DND-41 (cell line): ENCODE measurements around the gene CHCHD3.

Source experiments
- ATAC-seq: fragments of 200-7000 bp; cut with Tn5 transposase; 3 replicates; pipeline ENCODE4 v1.9.1; 2021; ENCODE audit warnings: low read depth; ENCODE audit not compliant: insufficient read depth
- DNase-seq: peaks from one replicate; pipeline ENCODE4 v3.0.0-alpha.2; 2020
- H2AFZ ChIP-seq: 2 replicates; pipeline ENCODE4 v1.6.0; 2012; ENCODE audit warnings: low read depth, low read length
- H3K27ac ChIP-seq: 2 replicates; pipeline ENCODE4 v1.5.1; 2012; ENCODE audit warnings: low read length, inconsistent platforms
- H3K27me3 ChIP-seq: fragments of 200-600 bp; sonication (generic); 2 replicates; pipeline ENCODE4 v1.6.0; 2012; ENCODE audit warnings: low read length, mild to moderate bottlenecking, inconsistent platforms; ENCODE audit not compliant: insufficient read depth, poor library complexity
- H3K36me3 ChIP-seq: 2 replicates; pipeline ENCODE4 v1.5.1; 2012; ENCODE audit warnings: low read length, inconsistent platforms; ENCODE audit not compliant: insufficient read depth
- H3K4me1 ChIP-seq: 2 replicates; pipeline ENCODE4 v1.5.1; 2012; ENCODE audit warnings: mild to moderate bottlenecking, low read length; ENCODE audit not compliant: insufficient read depth
- H3K4me2 ChIP-seq: 2 replicates; pipeline ENCODE4 v1.6.0; 2012; ENCODE audit warnings: mild to moderate bottlenecking, moderate library complexity, low read length, inconsistent platforms; ENCODE audit not compliant: insufficient read depth
- H3K4me3 ChIP-seq, 2 experiments: fragments of 200-600 bp in 1 of 2; shearing (Covaris generic) in 1 of 2; 2 replicates each; pipeline ENCODE4 v1.5.1; 2012 to 2016; ENCODE audit warnings: inconsistent platforms in 2 of 2, low read length in 2 of 2, mild to moderate bottlenecking in 2 of 2, low read depth in 1 of 2, moderate library complexity in 1 of 2
- H3K79me2 ChIP-seq: 2 replicates; pipeline ENCODE4 v1.6.0; 2012; ENCODE audit warnings: low read length, inconsistent platforms; ENCODE audit not compliant: insufficient read depth
- H3K9ac ChIP-seq: 2 replicates; pipeline ENCODE4 v1.6.0; 2012; ENCODE audit warnings: low read depth, mild to moderate bottlenecking, inconsistent platforms, low read length, moderate library complexity
- H3K9me3 ChIP-seq: 2 replicates; pipeline ENCODE4 v1.5.1; 2012; ENCODE audit warnings: low read length, moderate library complexity, mild to moderate bottlenecking, inconsistent platforms; ENCODE audit not compliant: insufficient read depth, severe bottlenecking
- H4K20me1 ChIP-seq: 2 replicates; pipeline ENCODE4 v1.6.0; 2012; ENCODE audit warnings: low read length; ENCODE audit not compliant: insufficient read depth
- EZH2 ChIP-seq: IDR thresholded peaks from 3 replicates; pipeline ENCODE4 v1.6.1; 2012; ENCODE audit warnings: borderline replicate concordance, low read depth, mild to moderate bottlenecking, moderate library complexity, low read length, inconsistent platforms; ENCODE audit not compliant: severe bottlenecking
- TF ChIP-seq, protein P1 (sequence below): IDR thresholded peaks from 2 replicates; pipeline ENCODE4 v1.5.1; 2012; ENCODE audit warnings: borderline replicate concordance, low read length, moderate library complexity, mild to moderate bottlenecking; ENCODE audit not compliant: poor library complexity, severe bottlenecking; ENCODE audit errors: extremely low read depth

CHCHD3 gene

GRCh38 chr7:132784406-132784805 lies 297.5 kb downstream of the CHCHD3 start:
- Histone ChIP-seq H3K9me3 (no peaks in the 10 kb centered on the region), H4K20me1 (no peaks in the 10 kb centered on the region), H3K4me1 (no peaks in the 10 kb centered on the region), H3K4me2 (no peak overlapping the region), H3K4me3 (no peak overlapping the region), H3K36me3 (peaks cover 25% of the 10 kb centered on the region; the same call in 1 of the 2 replicates), H3K27me3 (no peaks in the 10 kb centered on the region), H3K27ac (no peak overlapping the region), H2AFZ (no peak overlapping the region), H3K79me2 (no peaks in the 10 kb centered on the region), H3K9ac (no peak overlapping the region)
- TF ChIP-seq, protein P1, sequence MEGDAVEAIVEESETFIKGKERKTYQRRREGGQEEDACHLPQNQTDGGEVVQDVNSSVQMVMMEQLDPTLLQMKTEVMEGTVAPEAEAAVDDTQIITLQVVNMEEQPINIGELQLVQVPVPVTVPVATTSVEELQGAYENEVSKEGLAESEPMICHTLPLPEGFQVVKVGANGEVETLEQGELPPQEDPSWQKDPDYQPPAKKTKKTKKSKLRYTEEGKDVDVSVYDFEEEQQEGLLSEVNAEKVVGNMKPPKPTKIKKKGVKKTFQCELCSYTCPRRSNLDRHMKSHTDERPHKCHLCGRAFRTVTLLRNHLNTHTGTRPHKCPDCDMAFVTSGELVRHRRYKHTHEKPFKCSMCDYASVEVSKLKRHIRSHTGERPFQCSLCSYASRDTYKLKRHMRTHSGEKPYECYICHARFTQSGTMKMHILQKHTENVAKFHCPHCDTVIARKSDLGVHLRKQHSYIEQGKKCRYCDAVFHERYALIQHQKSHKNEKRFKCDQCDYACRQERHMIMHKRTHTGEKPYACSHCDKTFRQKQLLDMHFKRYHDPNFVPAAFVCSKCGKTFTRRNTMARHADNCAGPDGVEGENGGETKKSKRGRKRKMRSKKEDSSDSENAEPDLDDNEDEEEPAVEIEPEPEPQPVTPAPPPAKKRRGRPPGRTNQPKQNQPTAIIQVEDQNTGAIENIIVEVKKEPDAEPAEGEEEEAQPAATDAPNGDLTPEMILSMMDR = no peak
- TF ChIP-seq EZH2 = no peak
- no peak for DNase-seq
- no peak for ATAC-seq

DNA sequence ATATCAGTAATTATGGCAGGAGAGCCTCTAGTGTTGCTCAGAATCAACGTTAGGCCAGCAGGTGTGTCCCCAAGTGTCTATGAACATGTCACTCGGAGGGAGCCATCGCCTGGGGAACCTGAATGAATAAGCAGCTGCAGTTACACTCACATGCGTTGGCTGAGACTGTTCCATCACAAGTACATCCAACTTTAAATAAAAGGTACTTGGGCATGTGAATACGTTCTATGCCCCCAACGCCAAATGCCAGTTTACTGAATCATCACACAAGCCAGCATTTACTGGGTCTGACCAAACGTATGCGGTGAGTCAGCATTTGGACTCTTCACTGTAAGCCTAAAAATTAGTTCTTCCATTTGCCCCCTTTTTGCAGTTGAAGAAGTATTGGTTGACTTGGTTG lies 298.1 kb downstream of the CHCHD3 start:
- no peak overlapping the region for H3K27ac ChIP-seq
- ATAC-seq (no peak), DNase-seq (no peak)
- no peak overlapping the region for H2AFZ ChIP-seq
- peaks cover 25% of the 10 kb centered on the region; the same call in 1 of the 2 replicates for H3K36me3 ChIP-seq
- H3K9me3 ChIP-seq = no peaks in the 10 kb centered on the region
- TF ChIP-seq EZH2 = no peak
- TF ChIP-seq, protein P1 = no peak
- no peak overlapping the region for H3K4me2 ChIP-seq
- H3K27me3 ChIP-seq = no peaks in the 10 kb centered on the region
- no peak overlapping the region for H3K4me3 ChIP-seq
- no peaks in the 10 kb centered on the region for H4K20me1 ChIP-seq
- no peak overlapping the region for H3K9ac ChIP-seq
- H3K79me2 ChIP-seq = no peaks in the 10 kb centered on the region
- no peaks in the 10 kb centered on the region for H3K4me1 ChIP-seq

- H3K79me2 ChIP-seq = no peaks in the 10 kb centered on the region
- no peak overlapping the region for H3K27ac ChIP-seq
- TF ChIP-seq, protein P1 = no peak
- no peak for TF ChIP-seq EZH2
- ATAC-seq (no peak), DNase-seq (no peak)
- no peaks in the 10 kb centered on the region for H3K9me3 ChIP-seq
- no peak overlapping the region for H2AFZ ChIP-seq
- H3K27me3 ChIP-seq = no peaks in the 10 kb centered on the region
- H3K4me2 ChIP-seq = no peak overlapping the region
- no peak overlapping the region for H3K4me3 ChIP-seq
- H3K4me1 ChIP-seq = no peaks in the 10 kb centered on the region
- no peaks in the 10 kb centered on the region for H4K20me1 ChIP-seq
- H3K36me3 ChIP-seq = peaks cover 24% of the 10 kb centered on the region; the same call in 1 of the 2 replicates
- H3K9ac ChIP-seq = no peak overlapping the region
Measured at GRCh38 chr7:132782777-132783640, 298.9 kb downstream of the CHCHD3 start.

GRCh38 chr7:132780822-132781221 lies 301.1 kb downstream of the CHCHD3 start:
- Histone ChIP-seq H3K79me2 (no peaks in the 10 kb centered on the region), H4K20me1 (no peaks in the 10 kb centered on the region), H3K4me3 (no peak overlapping the region), H3K9me3 (no peaks in the 10 kb centered on the region), H2AFZ (no peak overlapping the region), H3K9ac (no peak overlapping the region), H3K4me1 (no peaks in the 10 kb centered on the region), H3K27ac (no peak overlapping the region), H3K4me2 (no peak overlapping the region), H3K36me3 (peaks cover 16% of the 10 kb centered on the region; the same call in 1 of the 2 replicates), H3K27me3 (no peaks in the 10 kb centered on the region)
- DNase-seq (no peak), ATAC-seq (no peak)
- TF ChIP-seq, protein P1 = no peak
- TF ChIP-seq EZH2 = no peak
